NCI-H1417 treated with DMSO at 0.1 percent for 48 hours (cell line): ENCODE results near the gene NR2C1.

Experiments
- DNase-seq: peaks from one replicate; lab custom pipeline; 2025; lab: John Stamatoyannopoulos, UW

NR2C1 gene

DNA sequence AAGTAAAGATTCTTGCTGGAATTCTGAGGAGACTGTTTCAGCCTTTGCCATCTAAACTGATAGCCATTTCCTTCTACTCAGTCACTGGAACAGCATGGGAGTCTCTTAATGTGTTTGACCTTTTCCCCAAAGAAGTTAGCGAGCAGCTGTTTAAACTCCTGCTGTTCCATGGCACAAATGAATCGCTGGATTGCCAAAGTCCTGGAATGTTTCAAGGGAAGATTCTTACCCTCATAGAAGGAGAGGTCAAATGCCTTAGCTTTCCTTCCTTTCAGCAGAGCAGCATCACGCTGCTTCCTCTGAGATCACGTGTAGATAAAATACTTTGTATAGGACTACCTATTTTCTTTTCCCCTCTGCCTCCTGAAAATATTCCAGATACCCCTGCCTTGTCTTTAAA, 10.5 kb upstream of the NR2C1 start:
- DNase-seq = no peak

DNA sequence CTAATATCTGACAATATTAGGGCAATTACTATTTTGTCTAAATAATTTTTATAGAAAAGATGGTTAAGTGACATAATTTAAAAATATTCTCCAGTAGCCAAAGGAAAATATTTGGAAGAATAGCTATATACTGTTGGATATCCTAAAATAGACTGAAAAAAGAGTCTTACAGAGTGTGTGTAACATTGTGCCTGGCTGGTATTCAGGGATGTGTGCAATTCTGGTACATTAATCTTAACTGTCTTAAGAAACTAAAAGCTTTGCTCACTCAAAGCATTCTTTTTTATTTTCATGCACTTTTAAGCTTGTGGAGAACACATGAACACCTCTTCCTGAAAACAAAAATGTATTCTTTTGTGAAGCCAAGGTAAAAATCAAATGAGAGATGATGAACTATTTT, 10.1 kb upstream of the NR2C1 start:
- DNase-seq = no peak

DNA sequence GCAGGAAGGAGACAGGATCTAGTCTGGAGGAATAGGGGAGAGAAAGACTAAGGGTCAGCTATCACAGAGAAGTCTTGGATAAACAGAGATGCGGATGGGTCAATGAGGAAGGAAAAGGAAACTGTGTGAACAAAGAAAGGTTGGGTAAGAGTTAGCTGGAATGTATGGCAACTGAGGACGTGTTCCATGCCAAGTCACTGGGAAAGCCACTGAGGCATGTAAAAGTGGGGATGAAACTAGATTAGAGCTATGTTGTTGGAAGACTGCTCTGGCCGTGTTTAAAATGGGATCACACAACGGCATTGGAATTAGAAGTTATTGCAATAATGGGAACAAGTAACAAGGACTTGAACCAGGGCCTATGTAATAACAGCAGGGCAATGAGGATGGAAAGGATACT, 3.9 kb upstream of the NR2C1 start:
- DNase-seq = no peak

DNA sequence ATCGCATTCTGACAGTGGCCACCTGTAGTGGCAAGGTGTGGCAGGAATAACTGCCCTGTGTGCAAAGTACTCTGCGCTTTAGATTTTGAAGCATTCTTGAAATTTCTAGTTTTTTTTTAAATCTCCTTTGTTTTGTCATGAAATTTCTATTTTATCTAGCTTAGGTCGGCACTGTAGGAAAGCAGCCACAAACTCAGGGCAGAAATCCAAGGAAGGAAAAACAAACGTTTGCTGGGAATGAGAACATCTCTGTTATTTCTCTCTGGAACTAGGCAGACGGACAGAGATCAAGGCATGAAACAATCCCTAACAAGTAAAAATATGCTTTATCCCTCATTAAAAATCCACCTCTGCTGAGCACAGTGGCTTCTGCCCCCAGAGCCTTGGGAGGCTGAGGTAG, 1.3 kb upstream of the NR2C1 start:
- no peak for DNase-seq

DNA sequence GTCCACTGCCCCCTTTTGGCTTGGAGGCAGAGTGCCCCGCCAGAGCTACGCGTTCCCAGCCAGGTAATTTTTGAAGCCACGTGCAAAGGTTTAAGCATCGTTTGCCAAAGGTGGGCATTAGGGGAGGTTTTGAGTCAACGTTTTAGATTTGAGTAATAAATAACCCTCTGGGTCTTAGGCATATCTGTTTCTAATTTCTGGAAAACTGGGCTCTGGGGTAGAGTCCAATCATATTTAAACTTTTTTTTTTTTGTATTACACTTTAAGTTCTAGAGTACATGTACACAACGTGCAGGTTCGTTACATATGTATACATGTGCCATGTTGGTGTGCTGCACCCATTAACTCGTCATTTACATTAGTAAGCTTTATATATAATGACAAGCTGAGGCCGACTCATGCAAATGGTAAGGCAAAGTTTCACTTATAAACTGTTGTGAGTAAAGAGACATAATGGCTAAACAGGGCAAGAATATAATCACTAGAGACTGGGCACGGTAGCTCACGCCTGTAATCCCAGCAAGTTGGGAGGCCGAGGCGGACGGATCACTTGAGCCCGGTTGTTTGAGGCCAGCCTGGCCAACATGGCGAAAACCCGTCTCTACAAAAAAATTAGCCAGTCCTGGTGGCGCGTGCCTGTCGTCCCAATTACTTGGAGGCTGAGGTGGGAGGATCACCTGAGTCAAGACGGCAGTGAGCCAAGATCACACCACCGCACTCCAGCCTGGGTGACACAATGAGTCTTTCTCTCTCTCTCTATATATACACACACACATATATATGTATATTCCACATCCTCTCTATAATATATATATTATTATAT, 491 bp upstream of the NR2C1 start:
- no peak for DNase-seq

DNA sequence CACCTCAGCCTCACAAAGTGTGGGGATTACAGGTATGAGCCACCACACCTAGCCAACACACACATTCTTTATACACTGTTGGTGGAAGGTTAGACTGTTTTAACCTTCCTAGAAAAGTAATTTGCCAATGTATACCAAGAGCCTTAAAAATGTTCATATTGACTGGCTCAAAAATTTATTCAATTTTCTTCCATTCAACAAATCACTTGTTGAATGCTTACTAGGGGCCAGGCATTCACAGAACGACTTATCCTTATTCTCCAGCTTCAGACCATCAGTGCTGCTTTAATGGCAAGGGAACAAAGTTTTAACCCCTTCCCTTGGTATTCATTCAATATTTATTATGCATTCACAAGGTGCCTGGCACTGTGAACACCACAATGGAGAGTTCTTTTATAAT, 3.0 kb downstream of the NR2C1 start:
- DNase-seq = no peak

DNA sequence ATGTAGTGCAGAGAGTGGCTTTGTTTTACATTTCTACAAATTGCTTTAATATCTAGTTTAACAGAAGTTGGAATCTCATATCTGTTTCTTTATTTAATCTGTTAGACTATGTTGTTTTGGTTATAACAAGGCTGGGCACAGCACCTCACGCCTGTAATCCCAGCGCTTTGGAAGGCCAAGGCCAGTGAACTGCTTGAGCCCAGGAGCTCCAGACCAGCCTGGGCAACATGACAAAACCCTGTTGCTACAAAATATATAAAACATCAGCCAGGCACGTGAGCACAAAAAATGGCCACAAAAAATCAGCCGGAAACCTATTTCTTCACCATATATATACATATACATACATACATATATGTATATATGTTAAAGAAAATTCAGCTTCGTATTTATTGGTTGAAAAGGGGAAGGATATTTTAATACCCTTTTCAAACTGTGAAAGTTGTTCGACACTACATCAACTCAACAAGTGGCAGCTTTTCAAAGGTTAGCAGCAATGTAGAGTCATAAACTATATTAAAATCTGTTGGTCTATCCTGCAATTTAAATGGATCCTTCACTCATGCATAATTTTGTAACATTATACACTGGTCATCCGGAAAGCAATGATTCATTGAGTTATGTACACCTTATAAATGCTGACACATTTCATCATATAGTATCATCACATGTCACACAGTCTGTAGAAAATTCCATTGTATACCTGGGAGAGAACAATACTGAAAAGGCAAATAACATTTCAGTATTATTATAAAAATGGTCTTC, 7.1 kb downstream of the NR2C1 start:
- DNase-seq = no peak

DNA sequence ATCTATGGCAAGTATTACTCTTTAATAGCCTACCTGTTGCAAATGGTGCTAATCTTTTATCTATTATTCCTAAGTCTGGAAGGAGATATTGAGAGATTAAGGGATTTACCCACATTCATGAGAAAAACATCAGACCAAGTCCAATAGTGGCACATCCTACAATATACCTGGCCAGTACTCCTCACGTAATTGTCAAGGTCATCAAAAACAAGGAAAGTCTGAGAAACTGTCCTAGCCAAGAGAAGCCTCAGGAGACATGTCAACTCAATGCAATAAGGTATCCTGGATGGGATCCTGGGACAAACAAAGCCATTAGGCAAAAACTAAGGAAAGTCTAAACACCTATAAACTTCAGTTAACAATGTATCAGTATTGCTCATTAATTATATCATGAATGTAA, 12.5 kb downstream of the NR2C1 start:
- no peak for DNase-seq

DNA sequence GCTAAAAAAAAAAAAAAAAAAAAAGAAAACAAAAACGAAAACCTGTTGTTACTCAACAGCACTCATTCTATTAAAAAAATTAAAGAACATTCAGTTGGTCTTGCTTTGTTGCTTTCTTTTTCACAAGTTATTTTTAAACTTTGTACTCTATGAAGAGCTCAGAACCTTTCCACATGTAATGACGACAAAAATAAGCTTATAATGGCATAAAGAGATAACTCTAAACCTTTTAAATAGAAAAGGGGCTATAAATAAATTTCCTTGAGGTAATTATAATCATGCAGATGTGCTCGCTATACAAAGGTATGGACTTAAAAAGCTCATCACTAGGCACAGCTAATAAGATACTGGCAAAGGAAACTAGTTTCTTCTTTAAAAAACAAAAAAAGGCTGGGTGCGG, 13.4 kb downstream of the NR2C1 start:
- no peak for DNase-seq

DNA sequence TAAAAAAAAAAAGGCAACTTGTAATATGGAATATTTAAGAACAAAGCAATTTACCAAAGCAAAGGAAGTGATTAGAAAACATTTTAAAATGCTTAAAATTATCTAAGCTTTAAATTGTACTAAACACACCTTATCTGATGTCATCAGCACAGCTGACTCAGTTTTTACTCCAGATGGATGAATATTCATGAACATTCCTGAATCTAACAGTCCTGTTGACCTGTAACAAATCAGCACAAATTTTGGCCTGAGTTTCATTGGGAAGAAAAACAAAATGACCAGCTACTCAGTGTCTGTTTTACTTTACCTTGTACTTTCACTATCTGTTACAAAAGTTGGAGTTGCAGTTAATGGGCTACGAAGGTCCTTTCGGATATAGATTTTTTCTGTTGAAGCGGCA, 16.0 kb downstream of the NR2C1 start:
- no peak for DNase-seq

DNA sequence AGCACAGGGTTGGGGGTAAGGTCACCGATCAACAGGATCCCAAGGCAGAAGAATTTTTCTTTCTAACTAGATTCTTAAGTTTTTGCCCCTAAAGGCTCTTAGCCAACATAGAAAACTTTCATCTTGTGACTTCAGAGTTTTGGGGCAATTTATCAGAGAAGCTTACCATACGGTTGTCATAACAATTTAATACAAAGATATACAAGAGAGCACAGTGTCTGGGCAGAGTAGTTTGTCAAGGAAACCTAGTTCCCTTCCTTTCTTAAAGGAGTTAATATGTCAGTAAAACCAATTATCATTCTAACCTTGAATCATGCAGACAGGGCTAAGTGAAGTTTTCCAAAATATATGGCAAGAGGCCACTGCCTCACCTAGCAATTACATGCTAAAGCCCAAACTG, 18.4 kb downstream of the NR2C1 start:
- DNase-seq = no peak

DNA sequence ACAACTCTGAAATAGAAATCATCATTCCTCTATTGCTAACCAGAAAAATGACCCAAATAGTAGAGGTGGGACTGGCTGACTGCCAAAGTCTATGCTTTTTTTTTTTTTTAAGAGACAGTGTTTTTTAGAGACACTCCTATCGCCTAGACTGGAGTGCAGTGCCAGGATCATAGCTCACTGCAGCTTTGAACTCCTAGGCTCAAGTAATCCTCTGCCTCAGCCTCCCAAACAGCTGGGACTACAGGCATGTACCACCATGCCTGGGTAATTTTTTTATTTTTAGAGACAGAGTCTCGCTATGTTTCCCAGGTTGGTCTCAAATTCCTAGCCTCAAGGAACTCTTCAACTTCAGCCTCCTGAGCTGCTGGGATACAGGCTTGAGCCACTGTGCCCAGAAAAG, 19.2 kb downstream of the NR2C1 start:
- DNase-seq = no peak

DNA sequence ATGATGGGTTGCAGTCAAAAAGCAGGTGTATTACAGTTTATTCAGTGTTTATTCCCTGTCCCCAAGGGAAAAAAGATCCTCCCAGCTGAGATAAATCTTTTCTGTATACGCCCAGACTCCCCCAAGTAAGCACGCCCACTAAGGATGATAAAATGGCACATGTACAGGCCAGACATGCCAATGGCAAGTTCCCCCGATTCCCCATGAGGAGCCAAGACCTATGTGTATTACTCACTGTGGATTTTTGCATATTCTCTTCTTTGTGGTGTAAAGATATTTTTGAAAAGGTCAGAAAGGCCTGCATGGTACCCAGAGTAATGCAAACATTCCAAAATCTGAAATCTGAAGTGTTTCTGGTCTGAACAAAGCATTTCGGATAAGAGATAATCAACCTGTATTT, 22.2 kb downstream of the NR2C1 start:
- DNase-seq = no peak

DNA sequence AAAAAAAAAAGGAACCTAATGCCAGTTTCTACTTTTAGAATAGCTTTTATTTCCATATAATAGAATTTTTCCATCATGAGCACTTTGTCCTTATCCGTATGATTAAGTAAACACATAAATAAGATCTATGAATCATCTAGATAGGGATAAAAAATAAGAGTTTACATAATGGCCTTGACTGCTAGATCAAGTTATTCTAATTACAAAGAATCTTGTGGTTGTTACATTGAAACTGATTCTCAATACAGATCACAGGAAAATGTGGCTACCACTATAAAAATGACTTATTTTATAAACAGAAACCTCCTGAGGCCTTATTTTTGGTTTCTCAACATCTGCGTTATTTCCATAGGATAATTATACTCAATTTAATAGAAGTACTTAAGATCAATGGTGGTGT, 35.5 kb downstream of the NR2C1 start:
- no peak for DNase-seq

DNA sequence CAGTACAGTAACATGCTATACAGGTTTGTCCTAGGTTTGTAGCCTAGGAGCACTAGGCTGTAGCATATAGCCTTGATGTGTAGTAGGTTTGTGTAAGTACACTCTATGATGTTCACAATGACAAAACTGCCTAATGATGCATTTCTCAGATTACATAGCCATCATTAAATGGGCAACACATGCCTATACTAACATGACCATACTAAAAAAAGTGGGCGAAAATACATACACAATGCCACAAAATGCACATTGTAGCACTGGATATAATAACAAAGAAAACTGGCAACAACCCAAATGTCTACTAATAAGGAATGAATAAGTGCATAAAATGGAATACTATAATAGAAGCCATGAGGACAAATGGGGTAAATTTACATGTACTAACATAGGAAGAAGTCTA, 38.7 kb downstream of the NR2C1 start:
- no peak for DNase-seq

DNA sequence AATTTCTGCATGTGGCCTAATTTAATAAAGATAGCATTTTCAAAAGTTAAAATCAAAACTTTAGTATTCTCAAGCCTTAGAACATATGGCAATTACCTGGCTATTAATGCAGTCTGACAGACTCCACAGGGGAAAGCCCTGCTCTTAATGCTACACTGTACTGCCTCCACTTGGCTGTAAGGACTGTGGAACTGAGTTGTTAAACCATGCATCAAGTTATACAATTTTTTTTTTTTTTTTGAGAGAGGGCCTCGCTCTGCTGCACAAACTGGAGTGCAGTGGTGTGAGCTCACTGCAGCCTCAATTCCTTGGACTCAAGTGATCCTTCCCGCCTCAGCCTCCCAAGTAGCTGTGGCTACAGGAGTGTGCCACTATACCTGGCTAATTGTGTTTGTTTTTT, 50.9 kb downstream of the NR2C1 start:
- DNase-seq = no peak

DNA sequence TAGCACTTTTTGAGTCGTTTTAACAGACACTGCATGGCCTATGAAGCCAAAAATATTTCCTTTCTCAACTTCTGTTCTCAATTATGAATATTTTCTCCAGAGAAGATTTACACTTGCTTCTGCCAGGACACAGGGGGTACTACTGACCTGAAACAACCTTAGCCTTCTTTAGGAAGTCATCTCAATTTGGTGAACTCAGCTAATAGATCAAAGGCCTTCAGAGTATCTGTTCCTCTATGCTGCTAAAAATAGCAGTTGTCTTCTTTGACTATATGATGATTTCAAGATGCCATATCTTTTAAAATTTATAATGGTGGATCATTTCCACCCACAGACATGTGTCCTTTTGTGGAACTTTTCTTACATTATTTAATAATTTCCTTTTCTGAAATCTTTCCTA, 55.9 kb downstream of the NR2C1 start:
- no peak for DNase-seq

DNA sequence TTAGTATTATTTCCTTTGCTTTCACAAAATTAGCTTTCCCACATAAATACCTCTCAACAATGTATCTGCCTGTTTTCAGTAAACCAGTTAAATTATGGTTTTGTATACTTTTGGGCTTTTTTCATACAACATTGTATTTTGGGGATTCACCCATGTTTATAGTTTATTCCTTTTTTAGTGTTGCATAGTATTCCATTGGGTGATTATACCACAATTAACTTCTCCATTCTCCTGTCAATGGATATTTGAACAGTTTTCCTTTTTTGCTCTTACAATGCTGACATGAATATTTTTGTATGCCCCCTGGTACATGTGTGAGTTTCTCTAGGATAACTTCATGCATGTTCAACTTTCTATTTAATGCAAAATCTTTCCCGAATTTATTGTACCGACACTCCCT, 57.3 kb downstream of the NR2C1 start:
- no peak for DNase-seq

DNA sequence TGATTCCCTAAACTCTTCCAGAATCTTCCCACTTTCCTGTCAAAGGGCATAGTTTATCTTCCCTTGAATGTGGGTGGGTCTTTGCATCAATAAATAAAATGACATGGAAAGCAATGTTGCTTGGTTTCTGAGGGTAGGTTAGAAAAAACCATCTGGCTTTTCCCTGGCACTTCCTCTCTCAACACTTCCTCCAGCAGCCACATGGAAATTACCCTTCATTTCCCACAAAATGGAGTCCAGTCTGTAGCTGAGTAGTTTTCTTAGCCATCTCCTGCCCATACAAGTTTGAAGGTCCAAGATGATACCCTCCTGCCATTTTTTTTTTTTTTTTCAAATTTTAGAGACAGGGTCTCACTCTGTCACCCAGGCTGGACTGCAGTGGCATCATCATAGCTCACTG, 58.9 kb downstream of the NR2C1 start:
- no peak for DNase-seq

DNA sequence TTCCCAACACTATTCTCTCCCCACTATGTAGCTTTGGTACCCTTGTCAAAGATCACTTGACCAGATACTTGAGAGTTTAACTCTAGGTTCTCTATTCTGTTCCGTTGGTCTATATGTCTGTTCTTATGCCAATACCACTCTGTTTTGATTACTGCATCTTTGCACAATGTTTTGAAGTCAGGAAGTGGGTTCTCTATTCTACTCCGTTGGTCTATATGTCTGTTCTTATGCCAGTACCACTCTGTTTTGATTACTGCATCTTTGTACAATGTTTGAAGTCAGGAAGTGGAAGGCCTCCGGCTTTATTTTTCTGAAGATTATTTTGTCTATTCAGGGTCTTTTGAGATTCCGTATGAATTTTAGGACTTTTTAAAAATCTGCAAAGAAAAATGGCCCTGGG, 67.2 kb downstream of the NR2C1 start:
- no peak for DNase-seq

DNA sequence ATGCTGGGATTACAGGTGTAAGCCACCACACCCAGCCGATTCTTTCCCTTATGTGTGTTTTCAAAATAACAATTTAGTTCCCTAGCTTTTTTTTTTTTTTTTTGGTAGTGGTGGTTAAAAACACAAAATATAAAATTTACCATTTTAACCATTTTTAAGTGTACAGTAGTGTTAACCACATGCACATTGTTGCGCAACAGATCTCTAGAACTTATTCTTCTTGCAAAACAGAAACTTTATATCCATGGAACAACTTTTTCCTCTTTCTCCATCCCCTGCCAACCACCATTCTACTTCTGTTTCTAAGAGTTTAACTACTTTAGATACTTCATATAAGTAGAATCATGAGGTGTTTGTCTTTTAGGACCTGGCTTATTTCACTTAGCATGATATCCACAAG, 68.8 kb downstream of the NR2C1 start:
- no peak for DNase-seq

DNA sequence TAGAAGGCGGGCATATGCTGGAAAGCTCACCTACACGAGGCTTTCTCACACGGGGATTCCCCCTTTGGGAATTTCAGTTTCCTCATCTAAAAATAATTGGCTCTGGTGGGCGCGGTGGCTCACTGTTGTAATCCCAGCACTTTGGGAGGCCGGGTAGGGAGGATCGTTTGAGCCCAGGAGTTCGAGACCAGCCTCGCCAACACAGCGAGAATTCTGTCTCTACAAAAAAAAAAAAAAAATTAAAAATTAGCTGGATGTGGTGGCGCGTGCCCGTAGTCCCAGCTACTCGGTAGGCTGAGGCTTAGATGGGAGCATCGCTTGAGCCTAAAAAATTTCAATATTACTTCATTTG, 69.5 kb downstream of the NR2C1 start:
- DNase-seq = no peak

DNA sequence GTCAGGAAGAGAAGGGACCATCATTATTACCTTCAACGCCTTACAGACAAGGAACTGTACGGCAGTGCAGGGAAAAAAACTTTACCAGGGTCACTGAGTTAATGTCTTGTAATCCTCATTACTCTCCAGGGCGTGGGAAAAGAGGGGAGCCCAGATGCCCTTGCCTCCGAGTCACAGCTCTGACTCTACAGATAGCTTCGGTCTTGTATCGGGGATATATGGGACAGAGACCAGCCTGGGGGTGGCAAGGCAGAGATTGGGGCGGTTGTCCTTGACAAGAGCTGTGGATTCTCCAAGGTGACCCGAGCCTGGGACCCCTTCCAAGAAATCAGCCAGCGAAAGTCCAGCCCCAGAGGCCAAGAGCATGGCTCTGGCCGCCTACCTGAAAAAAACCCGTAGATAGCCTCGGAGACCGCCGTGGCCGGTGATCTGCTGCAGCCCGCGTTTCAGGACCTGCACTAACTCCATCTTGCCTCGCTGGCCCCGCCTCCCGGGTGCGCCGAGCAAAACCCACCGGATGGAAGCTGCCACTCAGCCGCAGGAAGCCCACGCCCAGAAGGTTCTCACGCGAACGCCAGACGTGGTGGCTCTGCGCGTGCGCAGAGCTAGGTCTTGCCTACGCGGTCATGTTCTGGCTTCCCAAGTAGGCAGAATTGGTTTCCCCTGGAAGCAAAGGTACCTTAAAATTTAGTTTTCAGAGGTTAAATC, 70.1 kb downstream of the NR2C1 start, which contains the start of gene NDUFA12:
Gene NDUFA12 (minus strand): TSS at position 485 of the 708 bp plus-strand sequence. CDS start 17 bp downstream, at position 468.
- DNase-seq = peak; percentile 91
